Measurements from ENCODE around the gene TMTC2.

The TMTC2 gene

DNA sequence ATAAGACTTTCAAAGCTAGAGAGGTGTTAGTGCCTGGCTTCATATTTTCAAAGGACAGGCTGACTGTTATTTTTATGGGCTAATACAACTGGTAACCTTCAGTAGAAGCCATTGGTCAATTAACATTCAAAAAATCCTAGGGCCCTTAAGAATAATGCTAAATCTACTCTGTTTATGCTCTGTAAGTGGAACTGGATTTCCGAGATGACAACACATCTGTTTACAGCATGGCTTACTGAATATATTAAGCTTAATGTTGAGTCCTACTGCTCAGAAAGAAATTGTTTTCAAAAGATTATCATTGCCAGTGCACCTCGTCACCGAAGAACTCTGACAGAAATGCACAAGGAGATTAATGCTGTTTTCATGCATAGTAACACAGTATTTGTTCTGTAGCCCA, 239.9 kb downstream of the TMTC2 start:
- Histone ChIP-seq H3K4me1 (ENCODE audit: control extremely low read depth in 1 of 4, control insufficient read depth in 4 of 4, insufficient read depth in 4 of 4, low read length in 3 of 4) (no peaks in the 10 kb centered on the region), H3K4me3 (ENCODE audit: control insufficient read depth in 1 of 7, extremely low read depth in 1 of 7, insufficient read depth in 4 of 7, low read depth in 2 of 7, low read length in 6 of 7) (no peak overlapping the region), H3K27me3 (replicated peaks in 2 of 5; ENCODE audit: control insufficient read depth in 4 of 5, insufficient read depth in 5 of 5, low read length in 4 of 5) (no peaks in the 10 kb centered on the region), H3K27ac (ENCODE audit: insufficient read depth in 1 of 2, low read depth in 1 of 2, low read length in 2 of 2, poor library complexity in 1 of 2, severe bottlenecking in 2 of 2) (no peak overlapping the region), H3K9me3 (ENCODE audit: control extremely low read depth in 1 of 5, control insufficient read depth in 4 of 5, insufficient read depth in 2 of 5, low read depth in 1 of 5, low read length in 4 of 5) (no peaks in the 10 kb centered on the region), H3K36me3 (ENCODE audit: control insufficient read depth in 4 of 4, insufficient read depth in 4 of 4, low read length in 3 of 4) (no peaks in the 10 kb centered on the region)
- WGBS (ENCODE audit: insufficient coverage), result 100% methylated on average over 2 of the region's 3 CpGs
- POLR2A ChIA-PET, result interaction anchor here (0.6 kb wide), 1 partner anchor 280 kb away, joined by 3 read pairs; no protein-coding TSS in a partner anchor
- CTCF ChIA-PET, result no interaction called here
- DNase-seq, result no peak

DNA sequence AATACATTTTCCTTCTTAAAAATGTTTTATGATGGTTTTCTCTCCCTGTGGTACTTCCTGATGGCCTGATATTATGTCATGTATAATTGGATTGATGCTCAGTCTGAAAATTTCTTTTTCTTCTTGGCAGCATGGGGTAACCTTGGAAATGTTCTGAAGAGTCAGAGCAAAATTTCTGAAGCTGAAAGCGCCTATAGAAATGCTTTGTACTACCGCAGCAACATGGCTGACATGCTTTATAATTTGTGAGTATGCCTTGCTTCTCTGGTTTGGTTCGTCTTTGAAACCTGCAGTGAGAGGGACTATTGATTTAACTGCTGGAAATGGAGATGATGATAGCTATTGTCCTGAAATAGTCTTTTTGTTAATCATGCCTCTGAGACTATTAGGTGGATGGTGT, 243.6 kb downstream of the TMTC2 start:
- Histone ChIP-seq H3K27ac (ENCODE audit: insufficient read depth in 1 of 2, low read depth in 1 of 2, low read length in 2 of 2, poor library complexity in 1 of 2, severe bottlenecking in 2 of 2) (no peak overlapping the region), H3K4me3 (ENCODE audit: control insufficient read depth in 1 of 7, extremely low read depth in 1 of 7, insufficient read depth in 4 of 7, low read depth in 2 of 7, low read length in 6 of 7) (no peak overlapping the region), H3K27me3 (replicated peaks in 2 of 5; ENCODE audit: control insufficient read depth in 4 of 5, insufficient read depth in 5 of 5, low read length in 4 of 5) (no peaks in the 10 kb centered on the region), H3K9me3 (ENCODE audit: control extremely low read depth in 1 of 5, control insufficient read depth in 4 of 5, insufficient read depth in 2 of 5, low read depth in 1 of 5, low read length in 4 of 5) (no peaks in the 10 kb centered on the region), H3K4me1 (ENCODE audit: control extremely low read depth in 1 of 4, control insufficient read depth in 4 of 4, insufficient read depth in 4 of 4, low read length in 3 of 4) (no peaks in the 10 kb centered on the region), H3K36me3 (ENCODE audit: control insufficient read depth in 4 of 4, insufficient read depth in 4 of 4, low read length in 3 of 4) (no peaks in the 10 kb centered on the region)
- no peak for DNase-seq
- WGBS (ENCODE audit: insufficient coverage), result 100% methylated on average over 3 of the region's 3 CpGs
- POLR2A ChIA-PET, result no interaction called here
- CTCF ChIA-PET, result no interaction called here

DNA sequence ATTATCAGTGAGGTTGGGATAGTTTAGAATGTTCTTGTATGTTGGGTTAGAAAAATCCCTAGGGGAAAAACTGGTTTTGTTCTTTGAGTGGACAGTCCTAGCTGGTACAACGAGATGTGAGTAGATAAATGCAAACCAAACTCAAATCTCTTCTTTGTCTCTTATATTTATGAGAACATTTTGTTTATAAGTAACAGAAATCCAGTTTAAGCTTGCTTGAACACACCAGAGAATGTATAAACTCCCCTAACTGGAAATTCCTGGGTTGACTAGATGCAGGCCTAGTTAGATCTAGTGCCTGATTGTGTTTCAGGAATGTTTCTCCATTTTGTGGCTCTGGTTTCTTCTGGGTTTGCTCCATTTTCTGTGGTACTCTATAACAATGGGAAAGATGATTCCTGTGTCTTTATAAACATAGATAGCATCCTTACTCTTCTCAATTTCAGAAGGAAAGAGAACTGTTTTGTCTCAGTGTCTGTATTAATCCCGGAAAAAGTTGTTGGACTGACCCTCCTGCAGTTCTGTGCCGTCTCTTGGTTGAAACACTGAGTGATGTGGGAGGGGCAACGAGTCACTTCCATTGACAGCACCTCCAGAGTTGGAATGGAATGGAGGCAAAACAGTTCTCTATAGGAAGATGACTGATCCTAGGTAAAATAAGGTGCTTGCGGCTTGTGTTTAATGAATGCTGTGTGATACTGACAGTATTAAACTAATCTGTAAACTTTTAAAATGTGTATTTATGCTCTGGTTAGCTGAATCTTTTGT, 244.8 kb downstream of the TMTC2 start:
- no peaks in the 10 kb centered on the region for H3K27me3 ChIP-seq (replicated peaks in 2 of 5; ENCODE audit: control insufficient read depth in 4 of 5, insufficient read depth in 5 of 5, low read length in 4 of 5)
- H3K36me3 ChIP-seq (ENCODE audit: control insufficient read depth in 4 of 4, insufficient read depth in 4 of 4, low read length in 3 of 4), result no peaks in the 10 kb centered on the region
- no peaks in the 10 kb centered on the region for H3K9me3 ChIP-seq (ENCODE audit: control extremely low read depth in 1 of 5, control insufficient read depth in 4 of 5, insufficient read depth in 2 of 5, low read depth in 1 of 5, low read length in 4 of 5)
- H3K4me3 ChIP-seq (ENCODE audit: control insufficient read depth in 1 of 7, extremely low read depth in 1 of 7, insufficient read depth in 4 of 7, low read depth in 2 of 7, low read length in 6 of 7), result no peak overlapping the region
- H3K27ac ChIP-seq (ENCODE audit: insufficient read depth in 1 of 2, low read depth in 1 of 2, low read length in 2 of 2, poor library complexity in 1 of 2, severe bottlenecking in 2 of 2), result no peak overlapping the region
- ChIA-PET POLR2A (no interaction called here), CTCF (no interaction called here)
- 100% methylated on average over 2 of the region's 5 CpGs for WGBS (ENCODE audit: insufficient coverage)
- no peaks in the 10 kb centered on the region for H3K4me1 ChIP-seq (ENCODE audit: control extremely low read depth in 1 of 4, control insufficient read depth in 4 of 4, insufficient read depth in 4 of 4, low read length in 3 of 4)
- DNase-seq, result no peak

DNA sequence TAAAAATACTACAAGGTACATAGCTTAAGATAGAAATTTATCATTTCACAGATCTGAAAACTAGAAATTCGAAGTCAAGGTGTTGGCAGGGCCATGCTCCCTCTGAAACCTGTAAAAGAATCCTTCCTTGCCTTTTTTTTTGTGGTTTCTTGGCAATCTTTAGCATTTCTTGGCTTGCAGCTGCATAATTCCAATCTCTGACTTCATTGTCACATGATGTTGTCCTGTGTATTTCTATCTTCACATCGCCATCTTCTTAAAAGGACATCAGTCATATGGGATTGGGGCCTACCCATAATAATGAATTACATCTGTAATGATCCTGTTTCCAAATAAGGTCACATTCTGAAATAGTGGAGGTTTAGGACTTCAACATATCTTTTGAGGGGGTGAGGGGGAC, 250.4 kb downstream of the TMTC2 start:
- Histone ChIP-seq H3K36me3 (ENCODE audit: control insufficient read depth in 4 of 4, insufficient read depth in 4 of 4, low read length in 3 of 4) (no peaks in the 10 kb centered on the region), H3K27ac (ENCODE audit: insufficient read depth in 1 of 2, low read depth in 1 of 2, low read length in 2 of 2, poor library complexity in 1 of 2, severe bottlenecking in 2 of 2) (no peak overlapping the region), H3K27me3 (replicated peaks in 2 of 5; ENCODE audit: control insufficient read depth in 4 of 5, insufficient read depth in 5 of 5, low read length in 4 of 5) (no peaks in the 10 kb centered on the region), H3K9me3 (ENCODE audit: control extremely low read depth in 1 of 5, control insufficient read depth in 4 of 5, insufficient read depth in 2 of 5, low read depth in 1 of 5, low read length in 4 of 5) (no peaks in the 10 kb centered on the region), H3K4me1 (ENCODE audit: control extremely low read depth in 1 of 4, control insufficient read depth in 4 of 4, insufficient read depth in 4 of 4, low read length in 3 of 4) (no peaks in the 10 kb centered on the region), H3K4me3 (ENCODE audit: control insufficient read depth in 1 of 7, extremely low read depth in 1 of 7, insufficient read depth in 4 of 7, low read depth in 2 of 7, low read length in 6 of 7) (no peak overlapping the region)
- WGBS (ENCODE audit: insufficient coverage), result 100% methylated on average over 1 of the region's 2 CpGs
- DNase-seq, result no peak
- POLR2A ChIA-PET, result no interaction called here
- CTCF ChIA-PET, result no interaction called here

DNA sequence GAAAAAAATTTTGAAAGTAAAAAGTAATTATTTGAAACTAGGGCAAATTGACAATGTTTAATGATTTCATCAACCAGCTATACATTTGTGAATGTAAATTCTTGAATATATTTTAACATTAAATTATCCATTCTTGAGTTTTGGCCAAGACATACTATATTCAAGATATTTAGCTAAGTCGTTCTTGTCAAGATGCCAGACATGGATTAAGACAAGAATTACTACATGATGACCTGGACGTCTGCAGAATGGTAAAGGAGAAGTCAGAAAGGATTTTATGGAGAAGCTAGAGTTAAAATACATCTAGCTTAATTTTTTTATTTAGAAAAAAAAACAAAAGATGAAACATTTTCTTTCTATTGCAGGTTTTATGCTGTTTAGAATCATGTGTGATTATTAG, 255.8 kb downstream of the TMTC2 start:
- no peak for DNase-seq
- CTCF ChIA-PET, result no interaction called here
- no peak overlapping the region for H3K27ac ChIP-seq (ENCODE audit: insufficient read depth in 1 of 2, low read depth in 1 of 2, low read length in 2 of 2, poor library complexity in 1 of 2, severe bottlenecking in 2 of 2)
- no peaks in the 10 kb centered on the region for H3K9me3 ChIP-seq (ENCODE audit: control extremely low read depth in 1 of 5, control insufficient read depth in 4 of 5, insufficient read depth in 2 of 5, low read depth in 1 of 5, low read length in 4 of 5)
- H3K4me1 ChIP-seq (ENCODE audit: control extremely low read depth in 1 of 4, control insufficient read depth in 4 of 4, insufficient read depth in 4 of 4, low read length in 3 of 4), result no peaks in the 10 kb centered on the region
- H3K4me3 ChIP-seq (ENCODE audit: control insufficient read depth in 1 of 7, extremely low read depth in 1 of 7, insufficient read depth in 4 of 7, low read depth in 2 of 7, low read length in 6 of 7), result no peak overlapping the region
- H3K36me3 ChIP-seq (ENCODE audit: control insufficient read depth in 4 of 4, insufficient read depth in 4 of 4, low read length in 3 of 4), result no peaks in the 10 kb centered on the region
- POLR2A ChIA-PET, result no interaction called here
- no CpG with 5 or more reads among the region's 2 CpGs for WGBS (ENCODE audit: insufficient coverage)
- H3K27me3 ChIP-seq (replicated peaks in 2 of 5; ENCODE audit: control insufficient read depth in 4 of 5, insufficient read depth in 5 of 5, low read length in 4 of 5), result no peaks in the 10 kb centered on the region

DNA sequence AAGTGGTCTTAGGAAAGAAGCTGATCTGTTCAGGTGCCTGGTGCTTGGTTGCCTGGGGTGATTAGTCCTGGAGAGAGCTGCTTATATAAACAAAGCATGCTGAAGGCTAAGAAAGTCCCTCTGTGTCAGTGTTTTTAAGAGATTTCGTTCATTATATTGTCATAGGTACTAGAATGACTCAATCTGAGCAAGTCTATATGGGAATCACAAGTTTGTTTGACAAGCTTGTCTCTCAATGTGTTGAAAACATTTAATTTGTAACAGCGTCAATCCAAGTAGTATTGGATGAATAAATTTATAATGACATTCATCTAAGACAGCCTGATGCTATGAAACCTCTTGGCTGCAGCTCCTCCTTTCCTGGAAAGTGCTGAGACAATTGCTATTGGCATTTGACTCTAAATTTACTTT, 256.3 kb downstream of the TMTC2 start:
- H3K27me3 ChIP-seq (replicated peaks in 2 of 5; ENCODE audit: control insufficient read depth in 4 of 5, insufficient read depth in 5 of 5, low read length in 4 of 5), result no peaks in the 10 kb centered on the region
- no peak overlapping the region for H3K4me3 ChIP-seq (ENCODE audit: control insufficient read depth in 1 of 7, extremely low read depth in 1 of 7, insufficient read depth in 4 of 7, low read depth in 2 of 7, low read length in 6 of 7)
- no peak for DNase-seq
- no peaks in the 10 kb centered on the region for H3K9me3 ChIP-seq (ENCODE audit: control extremely low read depth in 1 of 5, control insufficient read depth in 4 of 5, insufficient read depth in 2 of 5, low read depth in 1 of 5, low read length in 4 of 5)
- POLR2A ChIA-PET, result no interaction called here
- no peaks in the 10 kb centered on the region for H3K36me3 ChIP-seq (ENCODE audit: control insufficient read depth in 4 of 4, insufficient read depth in 4 of 4, low read length in 3 of 4)
- no peak overlapping the region for H3K27ac ChIP-seq (ENCODE audit: insufficient read depth in 1 of 2, low read depth in 1 of 2, low read length in 2 of 2, poor library complexity in 1 of 2, severe bottlenecking in 2 of 2)
- H3K4me1 ChIP-seq (ENCODE audit: control extremely low read depth in 1 of 4, control insufficient read depth in 4 of 4, insufficient read depth in 4 of 4, low read length in 3 of 4), result no peaks in the 10 kb centered on the region
- 88% methylated on average over 1 of the region's 2 CpGs for WGBS (ENCODE audit: insufficient coverage)
- CTCF ChIA-PET, result no interaction called here

DNA sequence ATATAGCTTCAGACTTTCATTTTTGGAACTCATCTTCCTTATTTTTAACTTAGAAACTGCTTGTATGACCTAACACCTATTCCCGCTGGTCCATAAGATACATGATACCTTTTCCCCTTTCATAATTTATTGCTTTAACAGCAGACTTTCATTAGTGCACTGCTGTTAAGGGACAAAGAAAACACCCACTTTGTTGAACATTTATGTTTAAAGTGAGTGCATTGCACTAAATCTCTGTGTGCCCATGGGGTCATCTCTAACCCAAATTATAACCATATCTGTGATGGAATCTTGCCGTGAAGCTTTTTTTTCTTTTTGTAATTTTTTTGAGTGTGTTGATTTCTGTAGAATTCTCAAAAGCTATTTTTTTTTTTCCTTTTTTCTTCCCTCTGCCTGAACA, 261.8 kb downstream of the TMTC2 start:
- ChIA-PET CTCF (no interaction called here), POLR2A (interaction anchor here (0.6 kb wide), 1 partner anchor 262 kb away, joined by 3 read pairs; no protein-coding TSS in a partner anchor)
- WGBS (ENCODE audit: insufficient coverage), result no CpG with 5 or more reads among the region's 2 CpGs

More for the DNA sequence above, 261.8 kb downstream of the TMTC2 start:
- Histone ChIP-seq H3K9me3 (ENCODE audit: control extremely low read depth in 1 of 5, control insufficient read depth in 4 of 5, insufficient read depth in 2 of 5, low read depth in 1 of 5, low read length in 4 of 5) (no peaks in the 10 kb centered on the region), H3K4me1 (ENCODE audit: control extremely low read depth in 1 of 4, control insufficient read depth in 4 of 4, insufficient read depth in 4 of 4, low read length in 3 of 4) (peaks cover 0 to 3% (median 0%) of the 10 kb centered on the region in 4 experiments), H3K36me3 (ENCODE audit: control insufficient read depth in 4 of 4, insufficient read depth in 4 of 4, low read length in 3 of 4) (no peaks in the 10 kb centered on the region), H3K4me3 (ENCODE audit: control insufficient read depth in 1 of 7, extremely low read depth in 1 of 7, insufficient read depth in 4 of 7, low read depth in 2 of 7, low read length in 6 of 7) (no peak overlapping the region), H3K27me3 (replicated peaks in 2 of 5; ENCODE audit: control insufficient read depth in 4 of 5, insufficient read depth in 5 of 5, low read length in 4 of 5) (no peaks in the 10 kb centered on the region), H3K27ac (ENCODE audit: insufficient read depth in 1 of 2, low read depth in 1 of 2, low read length in 2 of 2, poor library complexity in 1 of 2, severe bottlenecking in 2 of 2) (no peak overlapping the region)
- DNase-seq, result no peak

Data from common myeloid progenitor, CD34-positive (primary cell).